Measurements from ENCODE around the gene EFCAB14.

- TF ChIP-seq CTCF (IDR thresholded peaks at IDR 0.05; ENCODE audit: low read depth, low read length), result no peak
- no peak for TF ChIP-seq EZH2phosphoT487 (IDR thresholded peaks at IDR 0.05; ENCODE audit: low read depth)
Observed at GRCh38 chr1:46753985-46754384, 35.1 kb upstream of the EFCAB14 start.

Data from OCI-LY3 (cell line).